GM18505 (cell line): ENCODE data around the gene SPATA33.
A peak's percentile ranks its signal among the peaks of the same experiment; 100 is the strongest.
"Not testable (repeated sequence)": the region's sequence is repeated elsewhere in the genome, so short reads cannot be mapped to it uniquely, and the experiment has no call there.

Experiments used
- ATAC-seq: cut with Tn5 transposase; IDR thresholded peaks from one replicate; pipeline ENCODE4 v1.9.1; 2021; ENCODE audit not compliant: unreplicated experiment
- POLR2A ChIP-seq: IDR thresholded peaks from 4 replicates; pipeline ENCODE4 v1.6.1; 2011; ENCODE audit warnings: borderline replicate concordance; ENCODE audit not compliant: insufficient read depth, insufficient read length; ENCODE audit errors: extremely low read depth

The SPATA33 gene

DNA sequence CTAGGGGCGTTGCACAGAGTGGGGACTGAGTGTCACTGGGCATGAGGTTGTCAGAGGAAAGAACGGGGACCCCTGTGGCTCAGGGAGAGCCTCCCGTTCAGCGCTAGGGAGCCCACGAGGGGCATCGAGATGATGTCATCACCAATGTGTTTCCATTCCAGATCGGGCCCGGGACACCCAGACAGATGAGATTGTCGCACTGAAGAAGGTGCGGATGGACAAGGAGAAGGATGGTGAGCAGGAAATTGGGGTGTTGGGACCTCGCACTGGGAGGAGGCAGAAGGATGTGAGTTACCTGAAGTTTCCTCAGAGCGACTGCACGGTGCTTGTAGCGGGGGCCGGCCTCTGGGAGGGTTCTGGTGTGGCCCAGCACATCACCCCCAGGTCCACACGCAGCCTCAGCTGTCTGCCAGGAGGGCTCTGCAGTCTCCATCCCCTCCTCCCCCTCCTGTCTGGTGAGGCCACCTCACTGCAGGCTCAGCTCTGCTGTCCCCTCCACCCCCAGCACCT, 32.8 kb downstream of the SPATA33 start:
- no peak for TF ChIP-seq POLR2A
- ATAC-seq = no peak

DNA sequence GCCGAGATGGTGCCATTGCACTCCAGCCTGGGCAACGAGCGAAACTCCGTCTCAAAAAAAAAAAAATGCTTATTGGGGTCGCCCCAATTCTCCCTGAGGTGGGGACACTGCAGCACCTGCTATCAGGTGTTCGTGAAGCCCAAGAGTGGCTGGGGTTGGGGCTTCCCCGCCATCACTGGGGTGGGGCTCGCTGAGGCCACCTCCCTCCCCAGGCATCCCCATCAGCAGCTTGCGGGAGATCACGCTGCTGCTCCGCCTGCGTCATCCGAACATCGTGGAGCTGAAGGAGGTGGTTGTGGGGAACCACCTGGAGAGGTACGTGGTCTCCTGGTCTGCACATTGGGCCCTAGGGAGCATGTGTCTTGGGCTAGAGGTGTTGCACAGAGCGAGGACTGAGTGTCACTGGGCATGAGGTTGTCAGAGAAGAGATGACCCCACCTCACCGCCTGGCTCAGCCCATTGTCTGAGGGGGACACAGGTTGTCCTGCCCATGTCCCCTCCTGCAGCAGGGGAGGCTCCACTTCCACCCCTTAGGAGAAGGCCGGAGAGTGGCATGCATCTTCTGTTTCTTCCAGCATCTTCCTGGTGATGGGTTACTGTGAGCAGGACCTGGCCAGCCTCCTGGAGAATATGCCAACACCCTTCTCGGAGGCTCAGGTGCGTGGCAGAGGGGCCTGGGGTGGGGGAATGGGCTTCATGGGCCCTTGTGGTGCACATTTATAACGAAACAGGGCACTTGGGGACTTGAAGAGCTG, 33.8 kb downstream of the SPATA33 start:
- no peak for ATAC-seq

DNA sequence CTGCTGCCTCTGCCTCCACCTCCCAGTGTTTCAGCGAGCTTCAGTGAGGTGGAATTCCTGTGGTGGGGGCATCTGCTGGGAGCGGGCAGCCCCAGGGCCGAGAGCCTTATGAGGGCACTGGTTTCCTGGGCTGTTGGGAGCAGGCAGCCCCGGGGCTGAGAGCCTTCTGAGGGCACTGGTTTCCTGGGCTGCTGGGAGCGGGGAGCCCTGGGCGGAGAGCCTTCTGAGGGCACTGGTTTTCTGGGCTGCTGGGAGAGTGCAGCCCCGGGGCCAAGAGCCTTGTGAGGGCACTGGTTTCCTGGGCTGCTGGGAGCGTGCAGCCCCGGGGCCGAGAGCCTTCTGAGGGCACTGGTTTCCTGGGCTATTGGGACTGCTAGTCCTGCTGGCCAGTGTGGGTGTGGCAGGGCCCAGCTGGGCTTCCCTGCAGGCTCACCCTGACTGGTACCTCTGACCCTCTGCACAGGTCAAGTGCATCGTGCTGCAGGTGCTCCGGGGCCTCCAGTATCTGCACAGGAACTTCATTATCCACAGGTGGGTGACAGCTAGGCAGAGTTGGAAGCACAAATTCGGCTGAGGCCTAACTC, 34.4 kb downstream of the SPATA33 start:
- TF ChIP-seq POLR2A = no peak
- ATAC-seq = no peak

More for the DNA sequence above, 33.8 kb downstream of the SPATA33 start:
- no peak for TF ChIP-seq POLR2A

DNA sequence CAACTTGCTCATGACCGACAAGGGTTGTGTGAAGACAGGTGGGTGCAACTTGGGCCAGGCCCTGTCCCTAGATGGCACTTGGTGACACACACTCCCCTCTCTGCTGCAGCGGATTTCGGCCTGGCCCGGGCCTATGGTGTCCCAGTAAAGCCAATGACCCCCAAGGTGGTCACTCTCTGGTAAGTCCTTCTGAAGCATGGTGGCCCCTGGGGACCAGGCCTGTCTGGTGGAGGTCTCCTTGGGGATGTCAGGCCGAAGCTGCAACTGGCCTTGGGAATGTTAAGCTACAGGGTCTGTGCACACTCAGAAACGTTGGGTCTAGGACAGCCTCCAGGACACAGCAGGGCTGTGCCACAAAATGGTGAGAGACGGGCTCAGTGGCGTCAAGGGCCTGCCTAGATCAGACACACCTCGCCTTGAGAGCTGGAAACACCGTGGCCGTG, 35.7 kb downstream of the SPATA33 start:
- no peak for TF ChIP-seq POLR2A

DNA sequence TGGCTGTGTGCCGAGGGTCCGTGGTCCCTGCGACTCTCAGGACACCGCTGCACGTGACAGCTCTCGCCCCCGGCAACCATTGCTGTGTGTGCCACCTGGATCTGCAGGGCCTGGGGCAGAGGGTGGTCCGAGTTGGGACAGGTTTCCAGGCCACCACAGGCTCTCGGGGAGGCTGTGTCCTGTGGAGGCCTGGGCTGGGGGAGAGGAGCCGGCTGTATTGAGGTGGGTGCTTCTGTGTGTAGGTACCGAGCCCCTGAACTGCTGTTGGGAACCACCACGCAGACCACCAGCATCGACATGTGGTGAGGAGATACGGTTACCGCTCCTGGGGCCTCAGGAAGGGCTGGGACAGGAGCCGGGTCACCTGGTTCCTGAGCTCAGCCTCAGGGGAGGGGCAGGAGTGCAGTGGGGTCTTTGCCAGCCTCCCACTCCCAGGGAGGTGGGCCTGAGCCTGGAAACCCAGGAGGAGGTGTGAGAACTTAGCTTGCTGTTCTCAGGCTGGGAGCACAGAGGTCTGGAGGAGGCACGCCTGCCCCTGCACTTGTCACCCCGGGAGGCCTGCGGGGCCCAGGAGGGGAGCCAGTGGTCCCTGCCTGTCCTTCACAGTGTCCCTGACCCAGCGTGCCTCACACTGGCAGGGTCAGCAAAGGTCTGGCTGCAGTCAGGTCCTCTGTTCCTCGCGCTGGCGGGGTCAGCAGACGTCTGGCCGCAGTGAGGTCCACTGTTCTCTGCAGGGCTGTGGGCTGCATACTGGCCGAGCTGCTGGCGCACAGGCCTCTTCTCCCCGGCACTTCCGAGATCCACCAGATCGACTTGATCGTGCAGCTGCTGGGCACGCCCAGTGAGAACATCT, 36.5 kb downstream of the SPATA33 start:
- TF ChIP-seq POLR2A = no peak
- ATAC-seq = no peak

More for the DNA sequence above, 35.7 kb downstream of the SPATA33 start:
- no peak for ATAC-seq

DNA sequence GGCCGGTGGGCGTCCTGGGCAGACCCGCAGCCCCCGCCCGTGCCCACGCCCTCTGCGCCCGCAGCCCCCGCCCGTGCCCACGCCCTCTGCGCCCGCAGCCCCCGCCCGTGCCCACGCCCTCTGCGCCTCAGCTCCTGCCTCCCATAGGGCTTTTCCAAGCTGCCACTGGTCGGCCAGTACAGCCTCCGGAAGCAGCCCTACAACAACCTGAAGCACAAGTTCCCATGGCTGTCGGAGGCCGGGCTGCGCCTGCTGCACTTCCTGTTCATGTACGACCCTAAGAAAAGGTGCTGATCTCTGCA, 37.1 kb downstream of the SPATA33 start:
- not testable (repeated sequence) for ATAC-seq

DNA sequence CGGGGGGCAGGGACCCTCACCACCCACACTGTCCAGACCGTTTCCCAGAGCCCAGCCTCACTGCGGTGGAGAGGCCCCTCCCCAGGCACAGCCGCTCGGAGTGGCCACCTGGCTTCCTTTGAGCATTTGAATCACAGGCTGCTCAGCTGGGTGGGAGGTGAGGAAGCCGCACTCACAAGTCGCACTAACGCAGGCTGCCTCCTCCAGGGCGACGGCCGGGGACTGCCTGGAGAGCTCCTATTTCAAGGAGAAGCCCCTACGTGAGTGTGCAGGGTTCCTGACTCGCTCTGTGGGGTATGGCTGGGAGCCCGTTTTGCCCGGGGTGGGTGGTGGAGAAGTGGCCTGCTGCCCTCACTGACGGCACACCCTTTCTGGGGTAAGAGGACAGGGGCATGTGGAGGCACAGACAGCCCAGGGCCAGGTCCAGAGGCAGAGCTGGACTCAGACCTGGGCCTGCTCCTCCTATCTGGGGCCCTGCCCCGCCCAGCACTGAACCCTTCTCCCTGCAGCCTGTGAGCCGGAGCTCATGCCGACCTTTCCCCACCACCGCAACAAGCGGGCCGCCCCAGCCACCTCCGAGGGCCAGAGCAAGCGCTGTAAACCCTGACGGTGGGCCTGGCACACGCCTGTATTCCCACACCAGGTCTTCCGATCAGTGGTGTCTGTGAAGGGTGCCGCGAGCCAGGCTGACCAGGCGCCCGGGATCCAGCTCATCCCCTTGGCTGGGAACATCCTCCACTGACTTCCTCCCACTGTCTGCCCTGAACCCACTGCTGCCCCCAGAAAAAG, 37.6 kb downstream of the SPATA33 start:
- no peak for ATAC-seq

DNA sequence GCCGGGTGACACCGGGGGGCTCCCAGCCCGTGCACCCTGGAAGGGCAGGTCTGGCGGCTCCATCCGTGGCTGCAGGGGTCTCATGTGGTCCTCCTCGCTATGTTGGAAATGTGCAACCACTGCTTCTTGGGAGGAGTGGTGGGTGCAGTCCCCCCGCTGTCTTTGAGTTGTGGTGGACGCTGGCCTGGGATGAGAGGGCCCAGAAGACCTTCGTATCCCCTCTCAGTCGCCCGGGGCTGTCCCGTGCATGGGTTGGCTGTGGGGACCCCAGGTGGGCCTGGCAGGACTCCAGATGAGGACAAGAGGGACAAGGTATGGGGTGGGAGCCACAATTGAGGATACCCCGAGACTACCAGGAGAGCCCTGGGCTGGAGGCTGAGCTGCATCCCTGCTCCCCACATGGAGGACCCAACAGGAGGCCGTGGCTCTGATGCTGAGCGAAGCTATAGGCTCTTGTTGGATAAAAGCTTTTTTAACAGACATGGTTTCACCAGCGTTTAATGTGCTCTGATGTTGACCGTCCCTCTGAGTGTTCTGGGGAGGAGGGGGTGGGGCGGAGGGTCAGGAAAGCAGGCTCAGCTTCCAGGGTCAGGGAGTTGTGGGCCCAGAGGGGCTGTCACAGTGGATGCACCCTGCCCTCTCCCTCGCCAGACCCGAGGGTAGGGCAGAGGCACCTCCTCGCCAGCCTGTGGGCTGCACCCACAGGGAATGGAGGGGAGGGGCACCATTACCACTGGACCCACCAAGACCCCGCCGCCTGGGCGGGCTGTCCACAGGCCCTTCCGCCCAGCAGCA, 38.4 kb downstream of the SPATA33 start:
- no peak for ATAC-seq
- TF ChIP-seq POLR2A = no peak

More for the DNA sequence above, 37.6 kb downstream of the SPATA33 start:
- no peak for TF ChIP-seq POLR2A

DNA sequence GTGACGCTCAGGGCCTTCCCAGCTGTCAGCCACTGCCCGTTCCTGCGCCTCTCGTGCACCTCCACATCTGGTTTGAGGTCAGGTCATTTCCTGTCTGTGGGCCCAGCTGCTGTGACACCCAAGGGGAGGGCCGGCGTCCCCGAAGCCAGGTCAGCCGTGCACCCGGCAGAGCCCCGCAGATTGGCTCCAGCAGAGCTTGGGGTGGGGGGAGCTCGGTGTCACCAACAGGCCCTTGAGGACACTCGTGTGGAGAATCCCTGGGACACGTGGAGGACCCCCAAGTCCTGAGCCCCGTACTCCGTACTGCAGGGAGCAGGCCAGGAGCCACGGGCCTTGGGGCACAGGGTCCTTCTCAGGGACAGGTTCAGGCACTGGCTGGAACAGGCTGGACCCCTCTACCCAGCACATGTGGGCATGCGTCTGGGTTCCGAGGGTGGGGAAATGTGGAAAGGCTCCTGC, 39.1 kb downstream of the SPATA33 start:
- no peak for ATAC-seq
- TF ChIP-seq POLR2A = peak; percentile 6

DNA sequence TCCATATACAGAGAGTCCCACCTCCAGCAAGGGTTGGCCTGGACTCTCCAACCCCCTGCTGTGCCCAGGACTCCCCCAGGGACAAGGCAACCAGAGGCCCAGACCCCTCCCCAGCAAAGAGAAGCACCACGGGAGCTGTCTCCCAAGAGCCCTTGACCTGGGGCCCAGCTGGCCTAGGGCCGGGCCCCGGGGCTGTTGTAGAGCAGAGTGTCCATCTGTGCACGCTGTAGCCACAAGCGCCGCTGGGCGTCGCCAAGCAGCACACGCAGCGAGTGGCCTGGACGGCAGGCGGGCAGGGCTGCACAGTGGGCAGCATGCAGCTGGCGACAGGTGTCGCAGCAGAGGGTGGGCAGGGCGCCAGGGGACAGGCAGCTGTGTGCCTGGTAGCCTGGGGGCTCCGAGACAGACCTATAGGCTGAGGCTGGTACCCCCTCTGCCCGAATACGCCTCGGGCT, 39.6 kb downstream of the SPATA33 start:
- TF ChIP-seq POLR2A = no peak
- no peak for ATAC-seq

DNA sequence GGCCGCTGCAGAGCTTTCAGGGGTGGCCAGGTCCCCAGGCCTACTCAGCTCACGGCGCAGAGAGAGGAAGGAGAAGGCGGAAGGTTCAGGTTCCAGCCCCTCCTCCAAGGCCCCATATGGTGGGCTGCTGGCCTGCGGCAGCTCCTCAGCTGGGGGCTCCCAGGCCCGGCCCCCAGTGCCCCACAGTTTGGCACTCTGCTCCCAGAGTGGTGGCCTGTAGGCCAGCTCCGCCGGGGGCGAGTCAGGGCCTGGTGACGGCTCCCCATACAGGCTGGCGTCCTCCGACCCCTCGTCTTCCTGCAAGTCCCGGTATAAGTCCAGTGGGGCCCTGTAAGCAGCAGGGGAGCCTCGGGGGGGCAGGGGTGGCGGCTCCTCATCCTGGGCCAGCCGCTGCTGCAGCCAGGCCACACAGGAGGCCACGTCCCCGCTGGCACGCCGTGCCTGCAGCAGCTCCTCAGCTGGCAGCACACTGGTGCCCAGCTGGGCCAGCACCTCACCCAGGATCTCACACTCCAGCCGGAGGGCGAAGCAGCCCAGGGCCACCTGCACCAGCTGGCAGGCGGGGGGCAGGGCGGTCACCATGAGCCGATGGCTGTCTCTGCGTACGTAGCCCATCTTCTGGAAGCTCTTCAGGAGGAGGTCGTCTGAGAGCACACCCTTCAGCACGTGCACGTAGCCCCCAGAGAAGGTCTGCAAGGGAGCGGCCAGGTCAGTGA, 40.1 kb downstream of the SPATA33 start:
- TF ChIP-seq POLR2A = no peak
- no peak for ATAC-seq

DNA sequence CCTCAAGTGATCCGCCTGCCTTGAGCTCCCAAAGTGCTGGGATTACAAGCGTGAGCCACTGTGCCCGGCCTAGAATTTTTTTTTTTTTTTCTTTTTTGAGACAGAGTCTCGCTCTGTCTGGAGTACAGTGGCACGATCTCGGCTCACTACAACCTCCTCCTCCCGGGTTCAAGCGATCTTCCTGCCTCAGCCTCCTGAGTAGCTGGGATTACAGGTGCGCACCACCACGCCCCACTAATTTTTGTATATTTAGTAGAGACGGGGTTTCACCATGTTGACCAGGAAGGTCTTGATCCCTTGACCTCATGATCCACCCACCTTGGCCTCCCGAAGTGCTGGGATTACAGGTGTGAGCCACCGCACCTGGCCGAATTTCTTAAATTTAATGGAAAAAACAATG, 41.1 kb downstream of the SPATA33 start:
- not testable (repeated sequence) for ATAC-seq

DNA sequence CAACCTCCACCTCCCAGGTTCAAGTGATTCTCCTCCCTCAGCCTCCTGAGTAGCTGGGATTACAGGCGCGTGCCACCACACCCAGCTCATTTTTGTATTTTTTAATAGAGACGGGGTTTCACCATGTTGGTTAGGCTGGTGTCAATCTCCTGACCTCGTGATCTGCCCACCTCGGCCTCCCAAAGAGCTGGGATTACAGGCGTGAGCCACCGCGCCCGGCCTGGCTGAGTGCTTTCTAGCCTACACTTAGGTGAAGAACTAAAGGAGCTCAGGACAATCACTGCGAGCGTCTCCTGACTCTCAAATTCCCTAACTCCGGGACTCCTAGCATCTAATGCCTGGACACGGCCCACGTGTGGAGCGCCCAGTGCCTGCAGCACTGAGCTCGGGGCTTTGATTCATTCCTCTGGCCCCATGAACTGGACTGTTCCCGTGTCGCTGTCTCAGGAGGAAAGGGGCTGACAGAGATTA, 42.0 kb downstream of the SPATA33 start:
- ATAC-seq = not testable (repeated sequence)
